MCF 10A (cell line): ENCODE measurements around the gene CIRBP. TPM values are rescaled to one million over a fixed set of nuclear protein-coding genes. Genes with fewer than 3 reads are reported as not detected.

ENCODE experiments used
- BruUV-seq: library from RNA; stranded (reverse); fragments of 400-500 nt; replicated peaks from 2 replicates; lab custom pipeline; 2021; lab: Mats Ljungman, UMichigan
- CTCF ChIA-PET: fragments of 300-600 bp; sonication (Branson Sonifier 250); formaldehyde crosslinking; extraction: SDS; loops from one replicate; lab custom pipeline; 2021; ENCODE audit warnings: antibody characterized with exemption, inconsistent platforms; lab: Yijun Ruan, JAX
- POLR2A ChIA-PET: fragments of 300-600, 350-650 bp; sonication (Branson Sonifier 250); formaldehyde crosslinking; extraction: SDS; loops from one replicate; lab custom pipeline; 2020; ENCODE audit warnings: antibody characterized with exemption, inconsistent platforms; lab: Yijun Ruan, JAX
- DNase-seq: peaks from one replicate; pipeline ENCODE4 v3.0.0-alpha.2; 2018; ENCODE audit not compliant: unreplicated experiment
- H3K27ac Mint-ChIP-seq: one replicate; pipeline ENCODE4 v1.8.0; 2022; ENCODE audit warnings: mild to moderate bottlenecking, low read depth, mixed read lengths; ENCODE audit not compliant: unreplicated experiment
- H3K27me3 Mint-ChIP-seq: one replicate; pipeline ENCODE4 v1.8.0; 2022; ENCODE audit warnings: mixed read lengths; ENCODE audit not compliant: insufficient read depth, unreplicated experiment
- H3K36me3 Mint-ChIP-seq: one replicate; pipeline ENCODE4 v1.8.0; 2022; ENCODE audit warnings: mild to moderate bottlenecking, moderate library complexity, mixed read lengths; ENCODE audit not compliant: insufficient read depth, unreplicated experiment
- H3K4me1 Mint-ChIP-seq: one replicate; pipeline ENCODE4 v1.8.0; 2022; ENCODE audit warnings: mixed read lengths; ENCODE audit not compliant: insufficient read depth, unreplicated experiment
- H3K4me3 Mint-ChIP-seq: one replicate; pipeline ENCODE4 v1.8.0; 2022; ENCODE audit warnings: mild to moderate bottlenecking, moderate library complexity, mixed read lengths; ENCODE audit not compliant: unreplicated experiment
- H3K9me3 Mint-ChIP-seq: one replicate; pipeline ENCODE4 v1.8.0; 2022; ENCODE audit warnings: mixed read lengths; ENCODE audit not compliant: unreplicated experiment
- intact Hi-C: fragments of 100-400 bp; cut with micrococcal nuclease; formaldehyde crosslinking; loops from 2 replicates; pipeline ENCODE4 v1.14.1; 2022
- total RNA-seq: library from RNA; stranded (reverse); gene quantifications from 2 replicates; pipeline ENCODE4 v1.2.3, GENCODE V29; 2022
- TF ChIP-seq, protein P1 (sequence below): fragments of 200-600 bp; IDR thresholded peaks from one replicate; pipeline ENCODE4 v1.8.0; 2022; ENCODE audit warnings: antibody characterized with exemption, mild to moderate bottlenecking; ENCODE audit not compliant: unreplicated experiment

Gene CIRBP
- total RNA-seq, 1 experiment from 2014 or later: 362 TPM

GRCh38 chr19:1256646-1257474, 12.3 kb upstream of the CIRBP start:
- Mint-ChIP-seq H3K27me3 (no peaks in the 10 kb centered on the region), H3K27ac (no peak overlapping the region), H3K4me1 (peaks cover 22% of the 10 kb centered on the region), H3K4me3 (no peak overlapping the region), H3K36me3 (peaks cover 80% of the 10 kb centered on the region), H3K9me3 (no peaks in the 10 kb centered on the region)
- no TSS peak for BruUV-seq
- no peak for DNase-seq
- TF ChIP-seq, protein P1, sequence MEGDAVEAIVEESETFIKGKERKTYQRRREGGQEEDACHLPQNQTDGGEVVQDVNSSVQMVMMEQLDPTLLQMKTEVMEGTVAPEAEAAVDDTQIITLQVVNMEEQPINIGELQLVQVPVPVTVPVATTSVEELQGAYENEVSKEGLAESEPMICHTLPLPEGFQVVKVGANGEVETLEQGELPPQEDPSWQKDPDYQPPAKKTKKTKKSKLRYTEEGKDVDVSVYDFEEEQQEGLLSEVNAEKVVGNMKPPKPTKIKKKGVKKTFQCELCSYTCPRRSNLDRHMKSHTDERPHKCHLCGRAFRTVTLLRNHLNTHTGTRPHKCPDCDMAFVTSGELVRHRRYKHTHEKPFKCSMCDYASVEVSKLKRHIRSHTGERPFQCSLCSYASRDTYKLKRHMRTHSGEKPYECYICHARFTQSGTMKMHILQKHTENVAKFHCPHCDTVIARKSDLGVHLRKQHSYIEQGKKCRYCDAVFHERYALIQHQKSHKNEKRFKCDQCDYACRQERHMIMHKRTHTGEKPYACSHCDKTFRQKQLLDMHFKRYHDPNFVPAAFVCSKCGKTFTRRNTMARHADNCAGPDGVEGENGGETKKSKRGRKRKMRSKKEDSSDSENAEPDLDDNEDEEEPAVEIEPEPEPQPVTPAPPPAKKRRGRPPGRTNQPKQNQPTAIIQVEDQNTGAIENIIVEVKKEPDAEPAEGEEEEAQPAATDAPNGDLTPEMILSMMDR: no peak
- intact Hi-C loops: no loop called here
- ChIA-PET POLR2A (interaction anchor here (3.0 to 3.2 kb wide), 2 partner anchors 9 to 12 kb away, joined by 11 to 23 read pairs; partner anchors contain the start of gene CIRBP), CTCF (interaction anchor here (2.7 kb wide), 1 partner anchor 10 kb away, joined by 11 read pairs; no protein-coding TSS in a partner anchor)

DNA sequence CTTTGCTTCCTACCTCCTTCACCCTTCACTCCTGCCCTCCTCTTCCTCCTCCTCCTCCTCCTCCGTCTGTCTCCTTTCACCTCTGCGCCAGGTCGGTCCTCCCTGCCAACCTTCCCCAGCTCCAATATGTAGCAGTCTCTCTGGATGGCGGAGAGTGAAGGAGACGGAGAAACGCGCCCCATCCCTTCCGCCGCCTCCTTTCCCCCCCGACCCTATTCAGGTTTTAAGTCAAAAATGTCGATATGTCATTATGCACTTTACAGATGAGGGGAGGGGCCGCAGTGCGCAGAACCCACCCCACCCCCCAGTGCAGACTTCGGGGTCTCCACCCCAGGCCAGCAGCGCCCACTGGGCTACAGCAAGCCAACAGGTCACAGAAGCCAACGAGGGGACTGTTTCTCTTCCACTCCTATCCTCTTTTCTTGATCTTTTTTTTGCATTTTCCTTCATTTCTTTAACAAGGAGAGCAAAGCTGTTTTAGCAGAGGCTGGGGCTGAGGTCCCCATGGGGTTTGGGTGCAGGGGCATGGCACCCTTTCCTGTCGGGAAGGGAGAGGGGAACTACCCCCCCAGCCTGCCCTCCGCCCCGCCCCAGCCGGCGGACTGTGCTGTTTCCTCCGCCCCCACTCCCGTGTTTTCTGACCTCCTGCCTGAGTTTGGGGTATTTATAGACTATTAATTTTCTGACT, 11.5 kb upstream of the CIRBP start:
- peaks cover 73% of the 10 kb centered on the region for H3K36me3 Mint-ChIP-seq
- peaks cover 29% of the 10 kb centered on the region for H3K4me1 Mint-ChIP-seq
- H3K27me3 Mint-ChIP-seq: no peaks in the 10 kb centered on the region
- no TSS peak for BruUV-seq
- intact Hi-C loops: no loop called here
- H3K27ac Mint-ChIP-seq: no peak overlapping the region
- DNase-seq: no peak
- H3K9me3 Mint-ChIP-seq: no peaks in the 10 kb centered on the region
- ChIA-PET POLR2A (interaction anchor here (0.8 to 3.2 kb wide), 4 partner anchors 9 to 153 kb away, joined by 3 to 23 read pairs (median 8); partner anchors contain the start of genes CIRBP and GPX4), CTCF (interaction anchor here (2.7 kb wide), 1 partner anchor 9 kb away, joined by 11 read pairs; no protein-coding TSS in a partner anchor)
- H3K4me3 Mint-ChIP-seq: no peak overlapping the region
- TF ChIP-seq, protein P1: no peak

DNA sequence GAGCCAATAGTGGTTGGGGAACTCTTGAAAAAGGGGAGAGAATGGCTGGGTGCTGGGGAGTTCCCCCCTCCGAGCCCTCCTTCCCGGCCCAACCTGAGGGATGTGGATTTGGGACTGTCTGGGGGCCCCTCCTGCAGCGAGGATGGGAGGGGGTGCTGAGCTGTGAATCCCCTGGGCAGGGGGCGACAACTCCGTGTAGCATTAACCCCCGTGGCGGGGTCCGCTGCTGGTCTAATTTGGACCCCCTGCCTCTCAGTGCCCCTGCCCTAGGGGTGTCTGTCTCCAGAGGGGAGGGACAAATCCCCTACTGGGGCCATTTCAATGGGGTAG, 11.0 kb upstream of the CIRBP start:
- TF ChIP-seq, protein P1: no peak
- POLR2A ChIA-PET: interaction anchor here (0.8 to 1.7 kb wide), 3 partner anchors 8 to 154 kb away, joined by 3 to 6 read pairs (median 5); partner anchors contain the start of gene GPX4

More for the DNA sequence above, 11.0 kb upstream of the CIRBP start:
- Mint-ChIP-seq H3K4me3 (no peak overlapping the region), H3K36me3 (peaks cover 69% of the 10 kb centered on the region), H3K27ac (peak overlapping the region; percentile 92), H3K4me1 (peaks cover 34% of the 10 kb centered on the region), H3K9me3 (no peaks in the 10 kb centered on the region), H3K27me3 (no peaks in the 10 kb centered on the region)
- CTCF ChIA-PET: interaction anchor here (0.6 to 2.7 kb wide), 2 partner anchors 8 to 11 kb away, joined by 3 to 11 read pairs; no protein-coding TSS in a partner anchor
- no peak for DNase-seq
- intact Hi-C loops: no loop called here
- BruUV-seq: TSS peak; percentile 17
